ENCODE measurements around the gene SRGAP1. TPM values are rescaled to one million over a fixed set of nuclear protein-coding genes. Genes with fewer than 3 reads are reported as not detected.
A peak's percentile ranks its signal among the peaks of the same experiment; 100 is the strongest.
"Not testable (repeated sequence)": the region's sequence is repeated elsewhere in the genome, so short reads cannot be mapped to it uniquely, and the experiment has no call there.

SRGAP1 gene
- total and polyA plus RNA-seq, 2 experiments from 2014 or later: 13.0 to 29.4 TPM

DNA sequence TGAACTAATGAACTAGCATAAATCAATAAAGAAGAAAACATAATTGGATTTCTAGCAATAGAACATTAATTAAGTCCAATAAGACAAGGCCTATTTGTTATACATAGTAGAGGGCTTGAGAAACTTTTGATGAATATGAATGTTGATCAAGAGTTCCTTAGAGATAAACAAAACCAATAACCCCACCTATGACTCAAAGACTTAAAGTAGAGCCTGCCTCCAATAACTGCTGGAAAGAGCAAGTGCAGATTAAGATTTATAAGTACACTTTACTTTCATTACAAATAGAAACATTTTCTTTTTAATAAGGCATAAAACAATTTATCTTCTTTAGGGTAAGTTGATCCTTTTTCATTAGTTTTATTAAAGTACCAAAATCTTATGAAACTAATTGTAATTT, 185.7 kb downstream of the SRGAP1 start:
- Histone ChIP-seq H3K27me3 (replicated peaks; ENCODE audit: insufficient read depth) (no peaks in the 10 kb centered on the region), H3K4me2 (ENCODE audit: unreplicated experiment) (peak overlapping the region; percentile 72), H4K20me1 (ENCODE audit: insufficient read depth) (no peaks in the 10 kb centered on the region), H3K36me3 (ENCODE audit: low read depth) (0 out of 2 replicates have a peak, but pooled peaks cover 5% of the 10 kb centered on the region), H3F3A (ENCODE audit: insufficient read depth) (peaks cover 51% of the 10 kb centered on the region), H3K4me1 (ENCODE audit: insufficient read depth) (peaks cover 43% of the 10 kb centered on the region), H3K9me3 (ENCODE audit: low read depth) (no peaks in the 10 kb centered on the region), H3K27ac (peak overlapping the region; percentile 78), H3K9ac (no peak overlapping the region), H3K9me2 (ENCODE audit: insufficient read depth) (no peaks in the 10 kb centered on the region), H2AFZ (no peak overlapping the region), H3K79me2 (ENCODE audit: insufficient read depth) (peaks cover 78% of the 10 kb centered on the region), H3K4me3 (no peak overlapping the region)
- DNase-seq: no peak
- in situ Hi-C loops (cut with MboI): no loop called here
- TF ChIP-seq EZH2phosphoT487 (IDR thresholded peaks at IDR 0.05; ENCODE audit: insufficient read depth, low read depth) (no peak), EZH2 (IDR thresholded peaks at IDR 0.05; ENCODE audit: insufficient read depth, poor library complexity, severe bottlenecking) (no peak)

DNA sequence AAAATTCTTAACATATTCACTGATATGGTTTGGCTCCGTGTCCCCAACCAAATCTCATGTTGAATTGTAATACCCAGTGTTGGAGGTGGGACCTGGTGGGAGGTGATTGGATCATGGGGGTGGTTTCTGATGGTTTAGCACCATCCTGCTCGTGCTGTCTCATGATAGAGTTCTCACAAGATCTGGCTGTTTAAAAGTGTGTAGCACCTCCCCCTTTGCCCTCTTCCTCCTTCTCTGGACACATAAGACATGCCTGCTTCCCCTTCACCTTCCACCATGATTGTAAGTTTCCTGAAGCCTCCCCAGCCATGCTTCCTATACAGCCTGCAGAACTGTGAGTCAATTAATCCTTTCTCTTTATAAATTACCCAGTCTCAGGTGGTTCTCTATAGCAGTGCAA, 189.6 kb downstream of the SRGAP1 start:
- H3K36me3 ChIP-seq (ENCODE audit: low read depth); in situ Hi-C loops (cut with MboI); H4K20me1 ChIP-seq (ENCODE audit: insufficient read depth); H2AFZ ChIP-seq; H3K9ac ChIP-seq; H3K27ac ChIP-seq; H3K4me2 ChIP-seq (ENCODE audit: unreplicated experiment); H3K27me3 ChIP-seq (replicated peaks; ENCODE audit: insufficient read depth); H3K4me3 ChIP-seq; DNase-seq; H3K9me2 ChIP-seq (ENCODE audit: insufficient read depth); H3K9me3 ChIP-seq (ENCODE audit: low read depth): not testable (repeated sequence)
- Histone ChIP-seq H3F3A (ENCODE audit: insufficient read depth) (peaks cover 42% of the 10 kb centered on the region), H3K79me2 (ENCODE audit: insufficient read depth) (peaks cover 75% of the 10 kb centered on the region), H3K4me1 (ENCODE audit: insufficient read depth) (peaks cover 36% of the 10 kb centered on the region)
- WGBS, 2 experiments (ENCODE audit: low coverage in 1 of 2, low lambda C conversion rate in 2 of 2, missing lambda C conversion rate in 2 of 2): 100% methylated on average over 2 of the region's 2 CpGs

DNA sequence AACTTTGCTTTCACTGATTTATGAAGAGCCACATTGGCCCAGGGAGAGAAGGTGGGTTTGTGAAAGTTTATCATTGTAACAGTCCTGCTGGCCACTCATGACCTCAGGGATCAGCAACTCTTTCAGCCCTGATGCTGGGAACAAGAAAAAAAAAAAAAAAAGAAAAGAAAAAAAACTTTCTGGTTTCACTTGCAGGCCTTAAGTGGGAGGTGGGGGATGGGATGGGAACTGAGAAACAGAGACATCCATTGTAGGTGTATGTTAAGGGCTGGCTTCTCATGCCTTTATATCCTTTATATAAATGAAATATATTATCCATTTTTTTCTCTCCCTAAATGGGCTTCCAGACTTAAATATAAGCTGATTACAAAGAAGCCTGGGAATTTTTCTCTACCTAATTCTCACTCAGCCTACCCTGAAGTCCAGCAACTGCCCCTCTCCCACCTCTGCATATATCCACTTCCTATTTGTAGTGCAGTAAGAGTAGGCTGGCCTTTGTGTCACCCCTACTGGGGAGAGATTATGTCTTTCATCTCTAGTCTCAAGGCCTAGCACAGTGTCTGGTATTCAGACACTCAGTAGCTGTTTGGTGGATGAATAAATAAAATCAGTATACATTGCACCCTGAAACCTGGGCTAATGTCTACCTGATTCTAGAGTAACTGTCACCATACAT, 190.5 kb downstream of the SRGAP1 start:
- H3K9me2 ChIP-seq (ENCODE audit: insufficient read depth): no peaks in the 10 kb centered on the region
- H3K27ac ChIP-seq: no peak overlapping the region
- H4K20me1 ChIP-seq (ENCODE audit: insufficient read depth): no peaks in the 10 kb centered on the region
- no peak overlapping the region for H2AFZ ChIP-seq
- in situ Hi-C loops (cut with MboI): no loop called here
- peaks cover 83% of the 10 kb centered on the region for H3K79me2 ChIP-seq (ENCODE audit: insufficient read depth)
- H3K4me3 ChIP-seq: no peak overlapping the region
- H3K36me3 ChIP-seq (ENCODE audit: low read depth): no peaks in the 10 kb centered on the region
- no peaks in the 10 kb centered on the region for H3K9me3 ChIP-seq (ENCODE audit: low read depth)
- H3K9ac ChIP-seq: no peak overlapping the region
- peaks cover 36% of the 10 kb centered on the region for H3K4me1 ChIP-seq (ENCODE audit: insufficient read depth)
- peaks cover 40% of the 10 kb centered on the region; the same call in 1 of the 2 replicates for H3F3A ChIP-seq (ENCODE audit: insufficient read depth)
- DNase-seq: no peak
- no peaks in the 10 kb centered on the region for H3K27me3 ChIP-seq (replicated peaks; ENCODE audit: insufficient read depth)
- no peak for TF ChIP-seq EZH2phosphoT487 (IDR thresholded peaks at IDR 0.05; ENCODE audit: insufficient read depth, low read depth)
- TF ChIP-seq EZH2 (IDR thresholded peaks at IDR 0.05; ENCODE audit: insufficient read depth, poor library complexity, severe bottlenecking): no peak
- no peak overlapping the region for H3K4me2 ChIP-seq (ENCODE audit: unreplicated experiment)

DNA sequence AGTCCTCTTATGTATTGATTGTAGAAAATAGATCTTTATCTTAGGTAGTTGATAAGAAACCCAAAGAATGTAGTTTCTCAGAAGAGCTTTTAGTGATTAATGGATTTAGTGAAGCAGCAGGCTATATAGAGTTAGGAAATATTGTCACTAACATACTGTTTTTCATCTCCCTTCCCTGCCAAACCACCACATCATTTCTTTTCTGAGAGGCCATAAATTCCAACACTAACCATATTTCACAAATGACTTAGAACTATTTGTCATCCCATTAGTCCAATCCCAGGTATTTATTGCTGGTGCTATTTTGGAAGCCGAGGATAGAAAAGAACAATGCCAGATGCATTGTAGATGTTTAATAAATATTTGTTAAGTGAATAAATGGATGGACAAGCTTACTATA, 191.9 kb downstream of the SRGAP1 start:
- in situ Hi-C loops (cut with MboI): no loop called here
- TF ChIP-seq EZH2phosphoT487 (IDR thresholded peaks at IDR 0.05; ENCODE audit: insufficient read depth, low read depth): no peak
- TF ChIP-seq EZH2 (IDR thresholded peaks at IDR 0.05; ENCODE audit: insufficient read depth, poor library complexity, severe bottlenecking): no peak
- Histone ChIP-seq H3K79me2 (ENCODE audit: insufficient read depth) (peaks cover 82% of the 10 kb centered on the region), H3K36me3 (ENCODE audit: low read depth) (no peaks in the 10 kb centered on the region), H3K4me1 (ENCODE audit: insufficient read depth) (peaks cover 32% of the 10 kb centered on the region), H2AFZ (no peak overlapping the region), H3K9ac (no peak overlapping the region), H3F3A (ENCODE audit: insufficient read depth) (peaks cover 37% of the 10 kb centered on the region; the same call in 1 of the 2 replicates), H3K27ac (no peak overlapping the region; the same call in 1 of the 2 replicates), H3K9me3 (ENCODE audit: low read depth) (no peaks in the 10 kb centered on the region), H3K9me2 (ENCODE audit: insufficient read depth) (no peaks in the 10 kb centered on the region), H4K20me1 (ENCODE audit: insufficient read depth) (no peaks in the 10 kb centered on the region), H3K4me3 (no peak overlapping the region), H3K4me2 (ENCODE audit: unreplicated experiment) (no peak overlapping the region), H3K27me3 (replicated peaks; ENCODE audit: insufficient read depth) (no peaks in the 10 kb centered on the region)
- WGBS, 2 experiments (ENCODE audit: low coverage in 1 of 2, low lambda C conversion rate in 2 of 2, missing lambda C conversion rate in 2 of 2): 8 to 9% methylated on average over 1 of the region's 1 CpG
- peak; percentile 16 for DNase-seq
